OCI-LY1 (cell line): ENCODE data around the gene ZNF688.

Source experiments
- H2AFZ ChIP-seq: fragments of 200-600 bp; sonication (generic), shearing (Covaris generic); 2 replicates; pipeline ENCODE4 v1.6.0; 2014; ENCODE audit warnings: antibody characterized with exemption, mild to moderate bottlenecking, low read length
- H3F3A ChIP-seq: fragments of 200-600 bp; sonication (generic), shearing (Covaris generic); 2 replicates; pipeline ENCODE4 v1.6.0; 2014; ENCODE audit warnings: mild to moderate bottlenecking, antibody characterized with exemption, low read length, moderate library complexity; ENCODE audit not compliant: insufficient read depth
- H3K27ac ChIP-seq: fragments of 200-600 bp; sonication (generic); 2 replicates; pipeline ENCODE4 v1.5.1; 2014; ENCODE audit warnings: low read length, mixed run types, mild to moderate bottlenecking, low read depth; ENCODE audit not compliant: poor library complexity, severe bottlenecking
- H3K27me3 ChIP-seq: fragments of 200-600 bp; sonication (generic); 2 replicates; pipeline ENCODE4 v1.6.0; 2014; ENCODE audit warnings: antibody characterized with exemption, mild to moderate bottlenecking, low read length, moderate library complexity; ENCODE audit not compliant: insufficient read depth
- H3K36me3 ChIP-seq: fragments of 200-600 bp; sonication (generic); 2 replicates; pipeline ENCODE4 v1.6.1; 2014; ENCODE audit warnings: mild to moderate bottlenecking, antibody characterized with exemption, low read length, moderate library complexity, mixed read lengths; ENCODE audit not compliant: insufficient read depth
- H3K4me1 ChIP-seq: fragments of 200-600 bp; sonication (generic); 2 replicates; pipeline ENCODE4 v1.5.1; 2014; ENCODE audit warnings: mild to moderate bottlenecking, low read length, moderate library complexity; ENCODE audit not compliant: insufficient read depth, severe bottlenecking
- H3K4me2 ChIP-seq: fragments of 200-600 bp; sonication (generic), shearing (Covaris generic); 2 replicates; pipeline ENCODE4 v1.6.1; 2014; ENCODE audit warnings: low read length
- H3K4me3 ChIP-seq: fragments of 200-600 bp; sonication (generic); 2 replicates; pipeline ENCODE4 v1.5.1; 2014; ENCODE audit warnings: low read length, low read depth, mild to moderate bottlenecking, mixed read lengths; ENCODE audit not compliant: poor library complexity, severe bottlenecking
- H3K79me2 ChIP-seq: fragments of 200-600 bp; shearing (Covaris generic); 2 replicates; pipeline ENCODE4 v1.6.1; 2016; ENCODE audit warnings: mixed run types, low read length, mixed read lengths; ENCODE audit not compliant: insufficient read depth
- H3K9ac ChIP-seq: fragments of 200-600 bp; sonication (generic), shearing (Covaris generic); 2 replicates; pipeline ENCODE4 v1.6.1; 2014; ENCODE audit warnings: mild to moderate bottlenecking, low read length, mixed read lengths
- H3K9me2 ChIP-seq: fragments of 200-600 bp; sonication (generic), shearing (Covaris generic); 2 replicates; pipeline ENCODE4 v1.6.1; 2014; ENCODE audit warnings: low read depth, mild to moderate bottlenecking, low read length, mixed read lengths
- H3K9me3 ChIP-seq: fragments of 200-600 bp; shearing (Covaris generic); 2 replicates; pipeline ENCODE4 v1.6.1; 2014; ENCODE audit warnings: low read length, mixed read lengths
- H4K20me1 ChIP-seq: fragments of 200-600 bp; sonication (generic), shearing (Covaris generic); 2 replicates; pipeline ENCODE4 v1.6.0; 2016; ENCODE audit warnings: mild to moderate bottlenecking, low read length; ENCODE audit not compliant: insufficient read depth
- CTCF ChIP-seq: fragments of 200-600 bp; sonication (generic), shearing (Covaris generic); IDR thresholded peaks from 2 replicates; pipeline ENCODE4 v1.5.1; 2017; ENCODE audit warnings: mild to moderate bottlenecking, antibody characterized with exemption, low read length, moderate library complexity, mixed read lengths
- EZH2 ChIP-seq: fragments of 200-600 bp; sonication (generic), shearing (Covaris generic); IDR thresholded peaks from 2 replicates; pipeline ENCODE4 v1.8.0; 2017; ENCODE audit warnings: borderline replicate concordance, mixed run types, mild to moderate bottlenecking, antibody characterized with exemption, low read length, moderate library complexity, mixed read lengths

The ZNF688 gene

GRCh38 chr16:30571445-30572322 lies at the start of gene ZNF688:
Gene ZNF688 (minus strand): TSS chr16:30571714. CDS start chr16:30571629, 85 bp downstream.
- H3K4me3 ChIP-seq, result peak within 1 kb of the TSS; percentile 89
- H3K27me3 ChIP-seq, result no peaks in the 10 kb centered on the region
- peak within 1 kb of the TSS; percentile 91 for H3K9ac ChIP-seq
- H3K4me2 ChIP-seq, result peak within 1 kb of the TSS; percentile 86
- peaks cover 23% of the 10 kb centered on the region for H3K79me2 ChIP-seq
- peaks cover 46% of the 10 kb centered on the region for H3K4me1 ChIP-seq
- H3K27ac ChIP-seq, result peak within 1 kb of the TSS; percentile 67
- H3F3A ChIP-seq, result no peaks in the 10 kb centered on the region
- no peaks in the 10 kb centered on the region for H3K9me2 ChIP-seq
- H3K36me3 ChIP-seq, result no peaks in the 10 kb centered on the region
- H3K9me3 ChIP-seq, result no peaks in the 10 kb centered on the region
- no peaks in the 10 kb centered on the region for H4K20me1 ChIP-seq
- TF ChIP-seq EZH2 (no peak), CTCF (no peak)
- H2AFZ ChIP-seq, result no peak within 1 kb of the TSS

DNA sequence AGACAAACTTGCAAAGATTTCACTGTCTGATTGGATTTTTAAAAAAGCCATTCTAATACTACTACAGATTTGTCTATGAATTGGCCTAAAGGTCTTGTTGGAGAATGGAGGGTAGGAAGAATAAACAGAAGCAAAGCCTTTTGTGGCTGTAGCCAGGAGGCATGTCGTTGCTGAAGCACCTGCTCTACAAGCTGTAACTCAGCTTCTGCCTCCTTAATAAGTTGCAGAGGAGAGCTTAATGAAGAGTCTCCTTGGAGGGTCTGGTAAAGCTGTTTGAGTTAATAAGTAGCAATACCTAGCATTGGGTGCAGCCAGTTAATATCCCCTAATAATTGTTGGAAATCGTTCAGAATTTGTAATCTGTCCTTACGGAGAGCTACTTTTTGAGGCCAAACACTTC lies 48.7 kb upstream of the ZNF688 start:
- H3K4me2 ChIP-seq, result no peak overlapping the region
- H3K4me3 ChIP-seq, result no peak overlapping the region
- peaks cover 10% of the 10 kb centered on the region; the same call in 1 of the 2 replicates for H3K9me3 ChIP-seq
- no peak overlapping the region for H3K9ac ChIP-seq
- H4K20me1 ChIP-seq, result no peaks in the 10 kb centered on the region
- TF ChIP-seq CTCF (no peak), EZH2 (no peak)
- H3K4me1 ChIP-seq, result no peaks in the 10 kb centered on the region
- no peaks in the 10 kb centered on the region for H3K79me2 ChIP-seq
- no peaks in the 10 kb centered on the region for H3F3A ChIP-seq
- H3K9me2 ChIP-seq, result no peaks in the 10 kb centered on the region
- no peak overlapping the region for H3K27ac ChIP-seq
- H2AFZ ChIP-seq, result no peak overlapping the region
- H3K27me3 ChIP-seq, result peaks cover 4% of the 10 kb centered on the region; the same call in 1 of the 2 replicates
- no peaks in the 10 kb centered on the region; the same call in 1 of the 2 replicates for H3K36me3 ChIP-seq

DNA sequence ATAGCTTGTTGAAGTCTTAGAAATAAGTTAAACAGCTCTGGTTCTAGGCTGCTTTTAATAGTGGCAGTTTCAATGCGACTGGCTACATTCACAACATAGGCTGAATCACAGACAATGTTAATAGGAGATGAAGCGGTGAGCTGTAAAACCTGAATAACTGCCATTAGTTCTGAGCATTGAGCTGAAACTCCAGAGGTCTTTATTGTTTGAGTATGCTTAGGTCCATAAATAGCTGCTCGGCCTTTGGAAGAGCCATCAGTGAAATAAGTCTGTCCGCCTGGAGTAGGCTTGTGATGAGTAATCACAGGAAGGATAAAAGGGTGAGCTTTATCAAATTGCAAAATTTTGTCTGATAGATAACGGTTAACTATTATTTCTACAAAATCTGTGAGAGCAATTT lies 48.1 kb upstream of the ZNF688 start:
- no peaks in the 10 kb centered on the region for H3K9me2 ChIP-seq
- no peaks in the 10 kb centered on the region; the same call in 1 of the 2 replicates for H3K36me3 ChIP-seq
- H4K20me1 ChIP-seq, result no peaks in the 10 kb centered on the region
- H3K27me3 ChIP-seq, result peaks cover 4% of the 10 kb centered on the region; the same call in 1 of the 2 replicates
- H3F3A ChIP-seq, result no peaks in the 10 kb centered on the region
- no peak overlapping the region for H3K4me2 ChIP-seq
- H3K4me1 ChIP-seq, result no peaks in the 10 kb centered on the region
- no peak for TF ChIP-seq EZH2
- H3K27ac ChIP-seq, result no peak overlapping the region
- no peak overlapping the region for H2AFZ ChIP-seq
- no peak overlapping the region for H3K4me3 ChIP-seq
- no peaks in the 10 kb centered on the region for H3K79me2 ChIP-seq
- no peak overlapping the region for H3K9ac ChIP-seq
- peaks cover 10% of the 10 kb centered on the region; the same call in 1 of the 2 replicates for H3K9me3 ChIP-seq
